OCI-LY3 (cell line): ENCODE results near the gene ETV6.

ENCODE experiments used
- CTCF ChIP-seq: fragments of 200-600, 300-600 bp; sonication (generic); IDR thresholded peaks from 2 replicates; pipeline ENCODE4 v1.5.1; 2014; ENCODE audit warnings: antibody characterized with exemption, low read length, low read depth
- EZH2phosphoT487 ChIP-seq: fragments of 200-600 bp; shearing (Covaris generic); IDR thresholded peaks from 2 replicates; pipeline ENCODE4 v1.6.1; 2018; ENCODE audit warnings: antibody characterized with exemption, mixed run types, low read depth

GRCh38 chr12:11638315-11638916 is 11.1 kb upstream of the ETV6 start:
- TF ChIP-seq CTCF, result no peak
- no peak for TF ChIP-seq EZH2phosphoT487
